GM21367 (cell line): ENCODE data around the gene CROCC2.

Experiments used
- ATAC-seq: cut with Tn5 transposase; IDR thresholded peaks from one replicate; pipeline ENCODE4 v1.9.1; 2021; ENCODE audit not compliant: unreplicated experiment

The CROCC2 gene

GRCh38 chr2:240954436-240955305 is 48.5 kb downstream of the CROCC2 start:
- ATAC-seq = no peak

GRCh38 chr2:240955306-240956170 is 49.4 kb downstream of the CROCC2 start:
- no peak for ATAC-seq

GRCh38 chr2:240956171-240956934 is 50.2 kb downstream of the CROCC2 start:
- no peak for ATAC-seq

GRCh38 chr2:240956935-240957655 is 51.0 kb downstream of the CROCC2 start:
- no peak for ATAC-seq

- ATAC-seq = no peak
These were observed 51.7 kb downstream of the CROCC2 start for GRCh38 chr2:240957656-240958365.

GRCh38 chr2:240958366-240959213 is 52.5 kb downstream of the CROCC2 start:
- ATAC-seq = no peak

GRCh38 chr2:240959214-240959940 is 53.2 kb downstream of the CROCC2 start:
- no peak for ATAC-seq

GRCh38 chr2:240959941-240960308 is 53.8 kb downstream of the CROCC2 start:
- no peak for ATAC-seq

GRCh38 chr2:240960309-240960970 is 54.3 kb downstream of the CROCC2 start:
- ATAC-seq = no peak

GRCh38 chr2:240960971-240961876 is 55.1 kb downstream of the CROCC2 start:
- ATAC-seq = no peak

- no peak for ATAC-seq
These were observed 55.8 kb downstream of the CROCC2 start for GRCh38 chr2:240961910-240962299.

- ATAC-seq = no peak
These were observed 56.3 kb downstream of the CROCC2 start for GRCh38 chr2:240962300-240963064.

GRCh38 chr2:240963065-240963867 is 57.1 kb downstream of the CROCC2 start:
- ATAC-seq = no peak

- ATAC-seq = no peak
These were observed 58.0 kb downstream of the CROCC2 start for GRCh38 chr2:240963868-240964703.
